Endothelial cell (in vitro differentiated cells): ENCODE measurements around the gene HOXD4. TPM values are rescaled to one million over a fixed set of nuclear protein-coding genes. Genes with fewer than 3 reads are reported as not detected.

Source experiments
- DNase-seq: peaks from one replicate; pipeline ENCODE4 v3.0.0; 2021; ENCODE audit warnings: low spot score
- H3K27ac Mint-ChIP-seq: one replicate; pipeline ENCODE4 v1.8.0; 2021; ENCODE audit warnings: mixed read lengths, inconsistent platforms; ENCODE audit not compliant: unreplicated experiment
- H3K27me3 Mint-ChIP-seq: one replicate; pipeline ENCODE4 v1.8.0; 2021; ENCODE audit warnings: mild to moderate bottlenecking, moderate library complexity, mixed read lengths, inconsistent platforms; ENCODE audit not compliant: unreplicated experiment
- H3K36me3 Mint-ChIP-seq: one replicate; pipeline ENCODE4 v1.8.0; 2021; ENCODE audit warnings: mild to moderate bottlenecking, low read depth, mixed read lengths, inconsistent platforms; ENCODE audit not compliant: unreplicated experiment
- H3K4me1 Mint-ChIP-seq: one replicate; pipeline ENCODE4 v1.8.0; 2021; ENCODE audit warnings: mild to moderate bottlenecking, mixed read lengths, inconsistent platforms; ENCODE audit not compliant: unreplicated experiment
- H3K4me3 Mint-ChIP-seq: one replicate; pipeline ENCODE4 v1.8.0; 2021; ENCODE audit warnings: mild to moderate bottlenecking, mixed read lengths, inconsistent platforms; ENCODE audit not compliant: unreplicated experiment
- H3K9me3 Mint-ChIP-seq: one replicate; pipeline ENCODE4 v1.8.0; 2021; ENCODE audit warnings: mixed read lengths, inconsistent platforms; ENCODE audit not compliant: unreplicated experiment
- total RNA-seq: library from RNA; stranded (reverse); fragmentation: NEBNext Ultra II Directional; extraction: Animal tissue kit (Norgen Biotek cat#: 25700); gene quantifications from one replicate; pipeline ENCODE4 v1.2.1, GENCODE V29; 2021; ENCODE audit not compliant: unreplicated experiment
- TF ChIP-seq, protein P1 (sequence below): fragments of 200-600 bp; sonication (generic); IDR thresholded peaks from one replicate; pipeline ENCODE4 v1.5.0; 2021; ENCODE audit warnings: antibody characterized with exemption; ENCODE audit not compliant: unreplicated experiment

HOXD4 gene
- total RNA-seq, 1 donor from 2014 or later: 3.5 TPM

DNA sequence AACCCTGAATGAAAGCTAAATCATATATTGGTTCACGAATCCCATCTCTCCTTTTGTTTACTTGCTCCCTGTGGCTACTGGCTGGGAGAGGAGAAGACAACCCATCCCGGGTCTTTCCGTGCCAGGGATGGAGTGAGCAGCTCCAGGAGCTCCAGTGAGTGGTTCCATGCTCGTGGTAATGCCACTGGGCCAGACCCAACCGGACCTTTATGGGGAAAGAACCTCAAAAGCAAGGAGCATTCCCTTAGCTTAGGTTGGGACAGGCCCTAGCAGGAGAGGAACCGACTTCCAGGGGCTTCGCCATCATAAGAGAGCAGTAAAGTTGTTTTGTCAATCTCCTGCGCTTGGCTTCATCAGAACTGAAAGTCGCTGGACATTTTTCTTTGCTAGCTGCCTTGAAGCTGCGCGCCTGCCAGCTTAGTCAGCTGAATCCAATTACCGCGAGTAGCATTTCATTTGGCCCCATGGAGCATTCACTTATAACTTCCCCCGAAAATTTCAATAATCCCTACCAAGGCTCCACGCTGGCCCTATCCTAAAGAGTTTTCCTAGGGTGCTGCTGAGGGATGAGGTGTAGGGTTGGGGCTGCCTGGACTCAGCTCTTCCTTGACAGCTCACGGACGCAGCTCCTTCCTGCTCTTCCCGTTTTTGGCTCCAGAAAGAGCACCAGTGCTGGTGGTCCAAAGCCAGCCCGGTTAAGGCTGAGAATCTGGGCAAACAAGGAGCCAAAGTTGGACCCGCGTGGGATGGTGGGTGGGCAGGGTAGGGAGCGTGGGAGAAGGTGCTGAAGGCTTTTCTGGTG lies 10.7 kb downstream of the HOXD4 start:
- H3K27ac Mint-ChIP-seq: no peak overlapping the region

GRCh38 chr2:176162911-176163671 lies 11.7 kb downstream of the HOXD4 start:
- H3K9me3 Mint-ChIP-seq: no peaks in the 10 kb centered on the region
- peak overlapping the region; percentile 48 for H3K27ac Mint-ChIP-seq
- no peak overlapping the region for H3K4me3 Mint-ChIP-seq
- H3K27me3 Mint-ChIP-seq: peaks cover 44% of the 10 kb centered on the region
- TF ChIP-seq, protein P1, sequence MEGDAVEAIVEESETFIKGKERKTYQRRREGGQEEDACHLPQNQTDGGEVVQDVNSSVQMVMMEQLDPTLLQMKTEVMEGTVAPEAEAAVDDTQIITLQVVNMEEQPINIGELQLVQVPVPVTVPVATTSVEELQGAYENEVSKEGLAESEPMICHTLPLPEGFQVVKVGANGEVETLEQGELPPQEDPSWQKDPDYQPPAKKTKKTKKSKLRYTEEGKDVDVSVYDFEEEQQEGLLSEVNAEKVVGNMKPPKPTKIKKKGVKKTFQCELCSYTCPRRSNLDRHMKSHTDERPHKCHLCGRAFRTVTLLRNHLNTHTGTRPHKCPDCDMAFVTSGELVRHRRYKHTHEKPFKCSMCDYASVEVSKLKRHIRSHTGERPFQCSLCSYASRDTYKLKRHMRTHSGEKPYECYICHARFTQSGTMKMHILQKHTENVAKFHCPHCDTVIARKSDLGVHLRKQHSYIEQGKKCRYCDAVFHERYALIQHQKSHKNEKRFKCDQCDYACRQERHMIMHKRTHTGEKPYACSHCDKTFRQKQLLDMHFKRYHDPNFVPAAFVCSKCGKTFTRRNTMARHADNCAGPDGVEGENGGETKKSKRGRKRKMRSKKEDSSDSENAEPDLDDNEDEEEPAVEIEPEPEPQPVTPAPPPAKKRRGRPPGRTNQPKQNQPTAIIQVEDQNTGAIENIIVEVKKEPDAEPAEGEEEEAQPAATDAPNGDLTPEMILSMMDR: no peak
- no peaks in the 10 kb centered on the region for H3K36me3 Mint-ChIP-seq
- DNase-seq: no peak
- H3K4me1 Mint-ChIP-seq: peaks cover 26% of the 10 kb centered on the region

More for the DNA sequence above, 10.7 kb downstream of the HOXD4 start:
- Mint-ChIP-seq H3K4me3 (no peak overlapping the region), H3K27me3 (peaks cover 48% of the 10 kb centered on the region), H3K36me3 (no peaks in the 10 kb centered on the region), H3K4me1 (peaks cover 33% of the 10 kb centered on the region), H3K9me3 (no peaks in the 10 kb centered on the region)
- TF ChIP-seq, protein P1: no peak
- DNase-seq: no peak

DNA sequence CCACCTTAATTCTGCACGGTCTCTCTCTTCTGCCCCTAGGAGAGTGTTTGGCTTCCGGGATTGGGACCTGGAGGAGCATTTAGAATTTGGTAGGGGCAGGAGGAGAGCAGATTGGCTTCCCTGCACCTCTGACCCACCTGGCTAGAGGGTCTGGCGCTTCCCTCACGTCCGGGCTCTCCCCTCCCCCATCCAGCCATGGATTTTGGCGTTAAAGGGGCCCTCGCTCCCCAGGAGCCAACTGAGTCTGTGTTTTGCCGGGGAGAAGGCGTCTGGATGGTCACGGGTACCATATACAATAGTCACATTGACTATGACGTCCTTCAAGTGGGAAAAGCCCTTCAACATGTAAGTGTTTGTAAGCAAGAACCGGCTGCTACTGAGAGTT lies 12.3 kb downstream of the HOXD4 start:
- TF ChIP-seq, protein P1: no peak
- Mint-ChIP-seq H3K9me3 (no peaks in the 10 kb centered on the region), H3K36me3 (no peaks in the 10 kb centered on the region), H3K4me3 (no peak overlapping the region), H3K27ac (no peak overlapping the region), H3K27me3 (peaks cover 41% of the 10 kb centered on the region), H3K4me1 (peaks cover 22% of the 10 kb centered on the region)
- DNase-seq: no peak

- TF ChIP-seq, protein P1: no peak
- Mint-ChIP-seq H3K36me3 (no peaks in the 10 kb centered on the region), H3K9me3 (no peaks in the 10 kb centered on the region), H3K4me3 (no peak overlapping the region), H3K4me1 (peaks cover 22% of the 10 kb centered on the region), H3K27me3 (peaks cover 41% of the 10 kb centered on the region), H3K27ac (no peak overlapping the region)
- no peak for DNase-seq
These were observed 12.9 kb downstream of the HOXD4 start for GRCh38 chr2:176164201-176164600.
